IMR-90 (cell line): ENCODE data around the gene REPS2. TPM values are rescaled to one million over a fixed set of nuclear protein-coding genes. Genes with fewer than 3 reads are reported as not detected.

ENCODE experiments used
- ATAC-seq: fragments of 200-7000 bp; cut with Tn5 transposase; 2 replicates; pipeline ENCODE4 v1.9.1; 2020; ENCODE audit warnings: low read depth, mild to moderate bottlenecking, moderate library complexity
- BruUV-seq: library from RNA; stranded (reverse); fragments of 400-500 nt; replicated peaks from 2 replicates; lab custom pipeline; 2021; lab: Mats Ljungman, UMichigan
- CTCF ChIA-PET: fragments of 300-600 bp; formaldehyde crosslinking; extraction: SDS; loops from one replicate; lab custom pipeline; 2021; ENCODE audit warnings: antibody characterized with exemption; lab: Yijun Ruan, JAX
- POLR2A ChIA-PET: fragments of 300-600 bp; sonication (Branson Sonifier 250); formaldehyde crosslinking; loops from one replicate; lab custom pipeline; 2022; ENCODE audit warnings: antibody characterized with exemption; ENCODE audit not compliant: unreplicated experiment; lab: Charles Lee
- DNase-seq: peaks from one replicate; pipeline ENCODE4 v3.0.0; 2013
- H2AFZ ChIP-seq: replicated peaks from 2 replicates; pipeline ENCODE3; 2013; ENCODE audit warnings: low read length, mild to moderate bottlenecking; ENCODE audit not compliant: poor library complexity
- H2AK5ac ChIP-seq: 2 replicates; pipeline ENCODE4 v1.6.1; 2013; ENCODE audit warnings: low read depth, low read length, inconsistent platforms
- H2AK9ac ChIP-seq: replicated peaks from 2 replicates; pipeline ENCODE3; 2013; ENCODE audit warnings: mild to moderate bottlenecking, low read depth, low read length, moderate library complexity; ENCODE audit not compliant: poor library complexity
- H2BK120ac ChIP-seq: 2 replicates; pipeline ENCODE4 v1.6.1; 2013; ENCODE audit warnings: low read depth, low read length, inconsistent platforms
- H2BK15ac ChIP-seq: 3 replicates; pipeline ENCODE4 v1.6.1; 2013; ENCODE audit warnings: low read depth, low read length, inconsistent platforms
- H2BK20ac ChIP-seq: 2 replicates; pipeline ENCODE4 v1.6.1; 2013; ENCODE audit warnings: low read depth, mild to moderate bottlenecking, inconsistent platforms, low read length, moderate library complexity
- H2BK5ac ChIP-seq: 2 replicates; pipeline ENCODE4 v1.6.1; 2013; ENCODE audit warnings: mild to moderate bottlenecking, low read depth, low read length, inconsistent platforms; ENCODE audit not compliant: poor library complexity, severe bottlenecking
- H3K14ac ChIP-seq: replicated peaks from 2 replicates; pipeline ENCODE4 v1.6.1; 2013; ENCODE audit warnings: low read depth, low read length, inconsistent platforms
- H3K18ac ChIP-seq: 2 replicates; pipeline ENCODE4 v1.6.1; 2013; ENCODE audit warnings: low read depth, low read length, control low read depth
- H3K23ac ChIP-seq: 2 replicates; pipeline ENCODE4 v1.6.1; 2013; ENCODE audit warnings: low read depth, low read length, inconsistent platforms
- H3K27ac ChIP-seq: 2 replicates; pipeline ENCODE4 v1.5.1; 2013; ENCODE audit warnings: mild to moderate bottlenecking, control low read depth, low read length; ENCODE audit not compliant: insufficient read depth
- H3K27me3 ChIP-seq: 2 replicates; pipeline ENCODE4 v1.6.1; 2013; ENCODE audit warnings: low read length; ENCODE audit not compliant: control insufficient read depth, insufficient read depth
- H3K36me3 ChIP-seq: 2 replicates; pipeline ENCODE4 v1.6.1; 2013; ENCODE audit warnings: low read length, mixed read lengths; ENCODE audit not compliant: control insufficient read depth, insufficient read depth
- H3K4ac ChIP-seq: 2 replicates; pipeline ENCODE4 v1.6.1; 2013; ENCODE audit warnings: low read depth, low read length, inconsistent platforms
- H3K4me1 ChIP-seq: 2 replicates; pipeline ENCODE4 v1.6.1; 2013; ENCODE audit warnings: low read length, mixed read lengths; ENCODE audit not compliant: control insufficient read depth, insufficient read depth
- H3K4me2 ChIP-seq: 2 replicates; pipeline ENCODE4 v1.6.1; 2013; ENCODE audit warnings: low read depth, mild to moderate bottlenecking, control low read depth, low read length, moderate library complexity
- H3K4me3 ChIP-seq: 2 replicates; pipeline ENCODE4 v1.5.1; 2013; ENCODE audit warnings: low read depth, mild to moderate bottlenecking, control low read depth, low read length, moderate library complexity; ENCODE audit not compliant: insufficient read depth
- H3K56ac ChIP-seq: 2 replicates; pipeline ENCODE4 v1.6.1; 2013; ENCODE audit warnings: low read length, inconsistent platforms; ENCODE audit not compliant: insufficient read depth; ENCODE audit errors: extremely low read depth
- H3K79me1 ChIP-seq, 2 experiments: 2 replicates each; pipeline ENCODE4 v1.6.1; 2013; ENCODE audit warnings: low read length in 2 of 2, inconsistent platforms in 1 of 2, low read depth in 1 of 2
- H3K9ac ChIP-seq: 2 replicates; pipeline ENCODE4 v1.6.1; 2013; ENCODE audit warnings: low read depth, low read length, control low read depth
- H3K9me1 ChIP-seq: 2 replicates; pipeline ENCODE4 v1.6.1; 2013; ENCODE audit warnings: low read length, inconsistent platforms; ENCODE audit not compliant: insufficient read depth
- H3K9me3 ChIP-seq: 2 replicates; pipeline ENCODE4 v1.6.1; 2013; ENCODE audit warnings: low read length; ENCODE audit not compliant: control insufficient read depth, insufficient read depth
- H4K20me1 ChIP-seq: 2 replicates; pipeline ENCODE4 v1.6.1; 2013; ENCODE audit warnings: low read length, inconsistent platforms; ENCODE audit not compliant: insufficient read depth
- H4K5ac ChIP-seq: 2 replicates; pipeline ENCODE4 v1.6.1; 2013; ENCODE audit warnings: mild to moderate bottlenecking, low read depth, low read length, control low read depth
- H4K8ac ChIP-seq, 2 experiments: 2 replicates each; pipeline ENCODE4 v1.6.1; 2013; ENCODE audit warnings: low read depth in 2 of 2, low read length in 2 of 2, control low read depth in 1 of 2, inconsistent platforms in 1 of 2
- H4K91ac ChIP-seq: 2 replicates; pipeline ENCODE4 v1.6.1; 2013; ENCODE audit warnings: low read depth, low read length, inconsistent platforms; ENCODE audit not compliant: insufficient read depth
- BHLHE40 ChIP-seq: fragments of 150-350 bp; IDR thresholded peaks from 2 replicates; pipeline ENCODE4 v1.6.1; 2016; ENCODE audit warnings: mild to moderate bottlenecking, low read depth, low read length
- CEBPB ChIP-seq: IDR thresholded peaks from 2 replicates; pipeline ENCODE4 v1.6.1; 2012; ENCODE audit warnings: low read depth, low read length, improper control_type of control experiment
- CHD1 ChIP-seq: IDR thresholded peaks from 2 replicates; pipeline ENCODE4 v1.6.1; 2012; ENCODE audit warnings: low read depth, low read length, improper control_type of control experiment
- ELK1 ChIP-seq: fragments of 150-350 bp; IDR thresholded peaks from 2 replicates; pipeline ENCODE4 v1.6.1; 2016; ENCODE audit warnings: low read depth, mild to moderate bottlenecking, low read length, moderate library complexity, borderline replicate concordance
- FOS ChIP-seq: fragments of 150-350 bp; IDR thresholded peaks from 2 replicates; pipeline ENCODE4 v1.6.1; 2016; ENCODE audit warnings: low read depth, low read length
- MAFK ChIP-seq: IDR thresholded peaks from 2 replicates; pipeline ENCODE4 v1.6.1; 2012; ENCODE audit warnings: low read depth, low read length, improper control_type of control experiment
- MAZ ChIP-seq: IDR thresholded peaks from 2 replicates; pipeline ENCODE4 v1.6.1; 2012; ENCODE audit warnings: low read depth, mild to moderate bottlenecking, low read length, improper control_type of control experiment, moderate library complexity, borderline replicate concordance
- MXI1 ChIP-seq: IDR thresholded peaks from 2 replicates; pipeline ENCODE4 v1.6.1; 2012; ENCODE audit warnings: low read depth, mild to moderate bottlenecking, low read length, moderate library complexity, borderline replicate concordance
- NFE2L2 ChIP-seq: fragments of 150-350 bp; IDR thresholded peaks from 2 replicates; pipeline ENCODE4 v1.6.1; 2016; ENCODE audit warnings: low read depth, mild to moderate bottlenecking, low read length
- POLR2A ChIP-seq: IDR thresholded peaks from 2 replicates; pipeline ENCODE4 v1.6.1; 2012; ENCODE audit warnings: mild to moderate bottlenecking, low read depth, low read length
- RAD21 ChIP-seq: IDR thresholded peaks from 2 replicates; pipeline ENCODE4 v1.6.1; 2012; ENCODE audit warnings: low read length, improper control_type of control experiment
- RCOR1 ChIP-seq: IDR thresholded peaks from 2 replicates; pipeline ENCODE4 v1.6.1; 2012; ENCODE audit warnings: mild to moderate bottlenecking, low read length, improper control_type of control experiment; ENCODE audit not compliant: insufficient replicate concordance
- RFX5 ChIP-seq: IDR thresholded peaks from 2 replicates; pipeline ENCODE4 v1.8.0; 2012; ENCODE audit warnings: low read depth, mild to moderate bottlenecking, low read length, moderate library complexity
- SMC3 ChIP-seq: fragments of 150-350 bp; IDR thresholded peaks from 2 replicates; pipeline ENCODE4 v1.6.1; 2016; ENCODE audit warnings: low read depth, mild to moderate bottlenecking, antibody characterized with exemption, low read length, moderate library complexity
- USF2 ChIP-seq: fragments of 150-350 bp; IDR thresholded peaks from 2 replicates; pipeline ENCODE4 v1.6.1; 2017; ENCODE audit warnings: mild to moderate bottlenecking, antibody characterized with exemption, low read length, low read depth
- WGBS, 2 experiments: methylation state at CpG; one replicate each; pipeline versions ENCODE4 v1.1.5 to v1.1.7; 2013; ENCODE audit warnings: missing lambda C conversion rate in 2 of 2; ENCODE audit not compliant: insufficient read length in 1 of 2; ENCODE audit errors: extremely low coverage in 2 of 2; 5-methylcytosine and 5-hydroxymethylcytosine counted together
- dilution Hi-C: fragments of 300-500 bp; cut with HindIII; formaldehyde crosslinking; loops from one replicate; pipeline ENCODE4 v1.14.3; 2018; ENCODE audit warnings: low sequenced_read_pairs; ENCODE audit not compliant: unreplicated experiment
- in situ Hi-C: fragments of 300-500 bp; cut with MboI; formaldehyde crosslinking; loops from 3 replicates; pipeline ENCODE4 v1.14.3; 2019; ENCODE audit warnings: low sequenced_read_pairs, inconsistent platforms, mixed read lengths
- intact Hi-C: fragments of 100-400 bp; cut with micrococcal nuclease; formaldehyde crosslinking; loops from 2 replicates; pipeline ENCODE4 v1.10.0; 2022
- polyA plus RNA-seq, 3 experiments: library from polyadenylated mRNA; depleted of rRNA; stranded (reverse); fragments of >200 nt; gene quantifications; 2 replicates each; pipeline ENCODE4 v1.2.3, GENCODE V29; 2012; ENCODE audit warnings: low replicate concordance in 1 of 3
- total RNA-seq: library from RNA; depleted of rRNA; stranded (reverse); fragments of >200 nt; gene quantifications from 2 replicates; pipeline ENCODE4 v1.2.3, GENCODE V29; 2012
- TF ChIP-seq, protein P1 (sequence below): conservative IDR thresholded peaks from 2 replicates; pipeline ENCODE4 v1.5.1; 2012; ENCODE audit warnings: mild to moderate bottlenecking, low read depth, low read length, improper control_type of control experiment

REPS2 gene
- total and polyA plus RNA-seq, 2 of the 4 experiments (the other 2 are of a cell fraction), result 0.02 to 0.18 TPM

DNA sequence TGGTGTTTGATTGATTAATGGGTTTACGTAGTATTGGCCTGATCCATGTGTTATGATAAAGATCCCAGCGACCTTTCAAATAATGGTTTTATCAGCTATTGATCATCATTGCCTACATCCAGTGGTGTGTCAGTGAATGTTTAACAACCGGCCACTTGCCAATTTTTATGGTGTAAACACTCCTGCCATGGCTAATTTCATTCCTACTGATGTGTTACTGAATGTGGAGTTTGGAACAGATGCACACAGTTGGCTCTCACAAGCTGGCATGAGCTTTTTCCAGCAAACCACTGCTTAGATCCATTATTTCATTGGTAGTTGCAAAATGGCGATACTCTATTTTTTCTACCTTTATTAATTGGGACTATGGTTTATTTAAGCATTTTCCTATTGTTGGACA lies 139.9 kb downstream of the REPS2 start:
- dilution Hi-C loops, result no loop called here
- no CpG with 5 or more reads among the region's 4 CpGs for WGBS, 2 experiments
- peaks cover 6% of the 10 kb centered on the region for H3K27me3 ChIP-seq
- no peak overlapping the region for H3K23ac ChIP-seq
- no peak overlapping the region for H2AK9ac ChIP-seq
- no peaks in the 10 kb centered on the region for H3K9me3 ChIP-seq
- no peaks in the 10 kb centered on the region for H4K20me1 ChIP-seq
- intact Hi-C loops, result no loop called here
- no peak overlapping the region for H2BK120ac ChIP-seq
- no peak overlapping the region for H2BK20ac ChIP-seq
- H2AK5ac ChIP-seq, result no peak overlapping the region
- H3K56ac ChIP-seq, result no peak overlapping the region
- no peak overlapping the region for H3K4ac ChIP-seq
- no peak overlapping the region for H3K18ac ChIP-seq
- no peaks in the 10 kb centered on the region for H3K79me1 ChIP-seq
- in situ Hi-C loops, result no loop called here
- DNase-seq (no peak), ATAC-seq (no peak)
- H3K36me3 ChIP-seq, result no peaks in the 10 kb centered on the region
- no peak overlapping the region for H2BK15ac ChIP-seq
- H4K5ac ChIP-seq, result no peak overlapping the region
- H3K4me1 ChIP-seq, result no peaks in the 10 kb centered on the region
- no peak overlapping the region for H4K91ac ChIP-seq
- POLR2A ChIA-PET, result no interaction called here
- H2BK5ac ChIP-seq, result no peak overlapping the region
- BruUV-seq, result no TSS peak
- CTCF ChIA-PET, result no interaction called here
- no peak overlapping the region for H3K4me3 ChIP-seq
- H3K9me1 ChIP-seq, result no peaks in the 10 kb centered on the region
- no peak overlapping the region for H4K8ac ChIP-seq
- H3K4me2 ChIP-seq, result no peak overlapping the region
- H2AFZ ChIP-seq, result no peak overlapping the region
- no peak overlapping the region for H3K14ac ChIP-seq
- TF ChIP-seq RAD21, result no peak
- no peak for TF ChIP-seq SMC3
- no peak for TF ChIP-seq USF2
- TF ChIP-seq, protein P1, sequence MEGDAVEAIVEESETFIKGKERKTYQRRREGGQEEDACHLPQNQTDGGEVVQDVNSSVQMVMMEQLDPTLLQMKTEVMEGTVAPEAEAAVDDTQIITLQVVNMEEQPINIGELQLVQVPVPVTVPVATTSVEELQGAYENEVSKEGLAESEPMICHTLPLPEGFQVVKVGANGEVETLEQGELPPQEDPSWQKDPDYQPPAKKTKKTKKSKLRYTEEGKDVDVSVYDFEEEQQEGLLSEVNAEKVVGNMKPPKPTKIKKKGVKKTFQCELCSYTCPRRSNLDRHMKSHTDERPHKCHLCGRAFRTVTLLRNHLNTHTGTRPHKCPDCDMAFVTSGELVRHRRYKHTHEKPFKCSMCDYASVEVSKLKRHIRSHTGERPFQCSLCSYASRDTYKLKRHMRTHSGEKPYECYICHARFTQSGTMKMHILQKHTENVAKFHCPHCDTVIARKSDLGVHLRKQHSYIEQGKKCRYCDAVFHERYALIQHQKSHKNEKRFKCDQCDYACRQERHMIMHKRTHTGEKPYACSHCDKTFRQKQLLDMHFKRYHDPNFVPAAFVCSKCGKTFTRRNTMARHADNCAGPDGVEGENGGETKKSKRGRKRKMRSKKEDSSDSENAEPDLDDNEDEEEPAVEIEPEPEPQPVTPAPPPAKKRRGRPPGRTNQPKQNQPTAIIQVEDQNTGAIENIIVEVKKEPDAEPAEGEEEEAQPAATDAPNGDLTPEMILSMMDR, result no peak
- no peak for TF ChIP-seq RCOR1
- TF ChIP-seq MXI1, result no peak
- TF ChIP-seq ELK1, result no peak
- no peak for TF ChIP-seq FOS
- TF ChIP-seq NFE2L2, result no peak
- no peak for TF ChIP-seq RFX5
- no peak for TF ChIP-seq MAFK
- no peak for TF ChIP-seq MAZ
- no peak for TF ChIP-seq CHD1
- no peak for TF ChIP-seq BHLHE40
- no peak for TF ChIP-seq CEBPB
- TF ChIP-seq POLR2A, result no peak
- H3K9ac ChIP-seq, result no peak overlapping the region
- no peak overlapping the region for H3K27ac ChIP-seq
